Measurements from ENCODE around the gene ERI3.
A peak's percentile ranks its signal among the peaks of the same experiment; 100 is the strongest.

The ERI3 gene

GRCh38 chr1:44293761-44294315 is 61.2 kb downstream of the ERI3 start:
- H3K27ac ChIP-seq, result peak overlapping the region; percentile 87

GRCh38 chr1:44292651-44293050 is 62.4 kb downstream of the ERI3 start:
- H2AFZ ChIP-seq, result no peak overlapping the region
- H3K9ac ChIP-seq, result no peak overlapping the region
- no peak overlapping the region for H3K4me2 ChIP-seq (ENCODE audit: low read length)
- no peak overlapping the region for H3K4me3 ChIP-seq (ENCODE audit: low read depth, low read length)
- H3K27me3 ChIP-seq (ENCODE audit: control insufficient read depth, insufficient read depth, low read length), result no peaks in the 10 kb centered on the region
- H3K4me1 ChIP-seq, result peaks cover 22% of the 10 kb centered on the region
- H3K9me3 ChIP-seq (ENCODE audit: control insufficient read depth, low read length), result no peaks in the 10 kb centered on the region
- H3K79me2 ChIP-seq, result peaks cover 3% of the 10 kb centered on the region
- no peak for TF ChIP-seq CTCF (IDR thresholded peaks at IDR 0.05)
- H3K36me3 ChIP-seq (ENCODE audit: control insufficient read depth, insufficient read depth, low read length), result no peaks in the 10 kb centered on the region
- no peak overlapping the region for H3K27ac ChIP-seq

More at GRCh38 chr1:44293761-44294315, 61.2 kb downstream of the ERI3 start:
- Histone ChIP-seq H3K4me2 (ENCODE audit: low read length) (peak overlapping the region; percentile 7), H3K79me2 (peaks cover 3% of the 10 kb centered on the region), H3K4me3 (ENCODE audit: low read depth, low read length) (no peak overlapping the region), H3K27me3 (ENCODE audit: control insufficient read depth, insufficient read depth, low read length) (no peaks in the 10 kb centered on the region), H2AFZ (no peak overlapping the region), H3K36me3 (ENCODE audit: control insufficient read depth, insufficient read depth, low read length) (no peaks in the 10 kb centered on the region), H3K4me1 (peaks cover 22% of the 10 kb centered on the region), H3K9ac (no peak overlapping the region), H3K9me3 (ENCODE audit: control insufficient read depth, low read length) (no peaks in the 10 kb centered on the region)
- peak; percentile 45 for TF ChIP-seq CTCF (IDR thresholded peaks at IDR 0.05)

- no peaks in the 10 kb centered on the region for H3K9me3 ChIP-seq (ENCODE audit: control insufficient read depth, low read length)
- no peak overlapping the region for H3K9ac ChIP-seq
- H3K79me2 ChIP-seq, result peaks cover 6% of the 10 kb centered on the region
- no peak overlapping the region for H3K4me3 ChIP-seq (ENCODE audit: low read depth, low read length)
- H3K36me3 ChIP-seq (ENCODE audit: control insufficient read depth, insufficient read depth, low read length), result no peaks in the 10 kb centered on the region
- no peak overlapping the region for H3K4me2 ChIP-seq (ENCODE audit: low read length)
- H2AFZ ChIP-seq, result no peak overlapping the region
- H3K27me3 ChIP-seq (ENCODE audit: control insufficient read depth, insufficient read depth, low read length), result no peaks in the 10 kb centered on the region
- TF ChIP-seq CTCF (IDR thresholded peaks at IDR 0.05), result no peak
- no peak overlapping the region for H3K27ac ChIP-seq
- peaks cover 22% of the 10 kb centered on the region for H3K4me1 ChIP-seq
These were observed 64.6 kb downstream of the ERI3 start for GRCh38 chr1:44290250-44291094.

GRCh38 chr1:44289530-44289929 is 65.5 kb downstream of the ERI3 start:
- Histone ChIP-seq H3K4me2 (ENCODE audit: low read length) (no peak overlapping the region), H3K4me1 (peaks cover 19% of the 10 kb centered on the region), H3K36me3 (ENCODE audit: control insufficient read depth, insufficient read depth, low read length) (no peaks in the 10 kb centered on the region), H3K9me3 (ENCODE audit: control insufficient read depth, low read length) (no peaks in the 10 kb centered on the region), H3K27me3 (ENCODE audit: control insufficient read depth, insufficient read depth, low read length) (no peaks in the 10 kb centered on the region), H2AFZ (no peak overlapping the region), H3K9ac (no peak overlapping the region), H3K79me2 (peaks cover 9% of the 10 kb centered on the region), H3K4me3 (ENCODE audit: low read depth, low read length) (no peak overlapping the region), H3K27ac (no peak overlapping the region)
- no peak for TF ChIP-seq CTCF (IDR thresholded peaks at IDR 0.05)

Data from parathyroid adenoma (tissue), 2 donors.